Tibial nerve (tissue), 4 donors: Measurements from ENCODE around the gene NPPA.

ENCODE experiments used
- CTCF ChIP-seq, 5 experiments: fragments of 200-600 bp in 3 of 5; fragments of 450-650 bp in 2 of 5; sonication (generic) in 3 of 5; IDR thresholded peaks; one replicate each; pipeline ENCODE4 v1.5.1; 2016 to 2019; ENCODE audit warnings: antibody characterized with exemption in 5 of 5, mild to moderate bottlenecking in 3 of 5, moderate library complexity in 2 of 5
- EP300 ChIP-seq, 2 donors: sonication (generic); formaldehyde crosslinking; IDR thresholded peaks; one replicate each; pipeline ENCODE4 v1.6.1; 2017; ENCODE audit warnings: antibody characterized with exemption in 2 of 2, mild to moderate bottlenecking in 1 of 2
- POLR2A ChIP-seq, 2 donors: fragments of 450-650 bp; IDR thresholded peaks; one replicate each; pipeline ENCODE4 v1.6.1; 2017; ENCODE audit warnings: antibody characterized with exemption in 2 of 2, mild to moderate bottlenecking in 2 of 2, moderate library complexity in 2 of 2

DNA sequence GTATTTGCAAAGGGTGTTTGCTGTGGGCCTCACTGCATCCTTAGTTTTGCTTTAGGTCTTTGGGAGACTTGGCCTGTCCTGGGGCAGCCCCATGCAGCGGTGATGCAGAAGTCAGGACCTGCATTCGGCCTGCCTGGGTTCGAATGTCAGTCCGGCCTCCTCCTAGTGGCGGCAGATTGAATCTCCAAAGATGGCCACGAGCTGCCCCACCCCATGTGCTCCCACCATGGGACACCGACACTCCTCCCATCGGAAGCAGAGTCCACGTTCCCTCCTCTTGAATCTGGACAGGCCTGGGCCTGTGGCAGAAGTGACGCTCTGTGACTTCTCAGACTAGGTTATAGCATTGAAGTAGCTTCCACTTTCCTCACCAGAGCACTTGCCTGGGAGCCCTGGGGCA, 27.5 kb upstream of the NPPA start:
- no peak for TF ChIP-seq CTCF (IDR thresholded peaks at IDR 0.05)
- no peak for TF ChIP-seq POLR2A (IDR thresholded peaks at IDR 0.05)
- TF ChIP-seq EP300 (IDR thresholded peaks at IDR 0.05), result no peak
